H1 (cell line): ENCODE results near the gene CHST11. TPM values are rescaled to one million over a fixed set of nuclear protein-coding genes. Genes with fewer than 3 reads are reported as not detected.
A peak's percentile ranks its signal among the peaks of the same experiment; 100 is the strongest.

Source experiments
- HDAC2 ChIP-seq, 2 experiments: fragments of 300-600 bp in 1 of 2; sonication (generic) in 1 of 2; IDR thresholded peaks; 2 replicates each; pipeline ENCODE4 v1.6.1; 2011 to 2012; ENCODE audit warnings: low read depth in 2 of 2, low read length in 2 of 2, mild to moderate bottlenecking in 2 of 2, moderate library complexity in 2 of 2, borderline replicate concordance in 1 of 2, inconsistent platforms in 1 of 2
- KDM1A ChIP-seq: fragments of 200-600, 300-600 bp; sonication (generic); IDR thresholded peaks from 2 replicates; pipeline ENCODE4 v1.7.1; 2016; ENCODE audit warnings: mild to moderate bottlenecking, low read length, borderline replicate concordance
- polyA plus RNA-seq, 7 experiments: library from polyadenylated mRNA; depleted of rRNA in 3 of 7; stranded (reverse) in 5 of 7; unstranded in 2 of 7; fragments of >200 nt in 5 of 7; fragments of 200-250 nt in 2 of 7; gene quantifications; 1 replicate in 5 of 7; 2 replicates in 1 of 7; 4 replicates in 1 of 7; pipeline versions ENCODE4 v1.2.1 to v1.2.3, GENCODE V29; 2011 to 2013; ENCODE audit warnings: missing spikeins in 2 of 7, mixed read lengths in 2 of 7
- total RNA-seq: library from RNA; stranded (reverse); fragmentation: NEBNext Ultra II Directional; extraction: Animal tissue kit (Norgen Biotek cat#: 25700); gene quantifications from 2 replicates; pipeline ENCODE4 v1.2.1, GENCODE V29; 2021
- TF ChIP-seq, protein P1 (sequence below): fragments of 300-600 bp; sonication (generic); IDR thresholded peaks from 2 replicates; pipeline ENCODE4 v1.7.1; 2012; ENCODE audit warnings: low read length, moderate library complexity, mild to moderate bottlenecking, inconsistent platforms; ENCODE audit not compliant: insufficient replicate concordance

Gene CHST11
- total and polyA plus RNA-seq, 2 of the 8 experiments (the other 6 are each of a cell fraction or from before 2014, with no cell fraction given) = 14.4 to 20.8 TPM

DNA sequence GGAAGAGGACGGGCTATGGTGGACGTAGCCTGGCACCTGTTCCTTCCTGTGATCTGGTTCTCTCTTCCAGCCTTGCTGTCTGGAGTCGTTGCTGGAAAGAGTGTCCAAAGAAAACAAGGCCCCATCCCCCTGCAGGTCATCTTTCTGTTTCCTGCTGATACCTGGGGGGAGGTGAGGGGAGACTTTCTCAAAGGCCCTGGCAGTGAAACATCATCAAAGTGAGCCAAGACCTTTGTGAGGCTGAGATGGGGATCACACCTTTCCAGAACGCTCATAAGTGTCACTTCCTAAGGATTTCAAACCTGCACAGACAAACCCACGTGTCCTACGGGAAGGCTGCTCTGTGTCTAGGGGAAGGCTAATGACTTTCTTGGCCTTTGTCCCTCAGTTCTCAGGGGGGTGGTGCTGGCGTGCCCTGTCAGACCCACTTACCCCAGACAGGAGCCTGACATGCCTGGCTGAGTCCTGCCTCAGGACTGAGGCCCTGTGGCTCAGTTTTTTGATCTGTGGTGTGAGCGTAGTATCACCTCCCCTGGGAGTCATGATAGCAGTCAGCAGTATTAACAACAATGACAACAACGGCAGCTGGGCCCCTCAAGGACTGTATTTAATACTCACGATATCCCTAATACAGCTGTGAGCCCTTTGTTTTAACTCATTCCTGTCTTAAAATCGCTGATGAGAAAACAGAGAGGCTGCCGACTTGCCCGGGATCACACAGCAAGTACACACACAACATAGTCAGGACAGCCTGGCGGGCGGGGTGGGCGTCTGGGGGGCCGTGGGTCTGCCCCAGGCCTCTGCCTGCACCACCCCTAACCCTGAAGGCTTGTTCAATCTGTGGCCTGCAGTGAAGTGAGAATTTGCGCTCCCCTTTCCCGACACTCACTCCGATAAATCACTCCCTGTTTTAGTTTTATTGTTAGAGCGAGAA lies 266.1 kb downstream of the CHST11 start (continued):
- TF ChIP-seq, protein P1, sequence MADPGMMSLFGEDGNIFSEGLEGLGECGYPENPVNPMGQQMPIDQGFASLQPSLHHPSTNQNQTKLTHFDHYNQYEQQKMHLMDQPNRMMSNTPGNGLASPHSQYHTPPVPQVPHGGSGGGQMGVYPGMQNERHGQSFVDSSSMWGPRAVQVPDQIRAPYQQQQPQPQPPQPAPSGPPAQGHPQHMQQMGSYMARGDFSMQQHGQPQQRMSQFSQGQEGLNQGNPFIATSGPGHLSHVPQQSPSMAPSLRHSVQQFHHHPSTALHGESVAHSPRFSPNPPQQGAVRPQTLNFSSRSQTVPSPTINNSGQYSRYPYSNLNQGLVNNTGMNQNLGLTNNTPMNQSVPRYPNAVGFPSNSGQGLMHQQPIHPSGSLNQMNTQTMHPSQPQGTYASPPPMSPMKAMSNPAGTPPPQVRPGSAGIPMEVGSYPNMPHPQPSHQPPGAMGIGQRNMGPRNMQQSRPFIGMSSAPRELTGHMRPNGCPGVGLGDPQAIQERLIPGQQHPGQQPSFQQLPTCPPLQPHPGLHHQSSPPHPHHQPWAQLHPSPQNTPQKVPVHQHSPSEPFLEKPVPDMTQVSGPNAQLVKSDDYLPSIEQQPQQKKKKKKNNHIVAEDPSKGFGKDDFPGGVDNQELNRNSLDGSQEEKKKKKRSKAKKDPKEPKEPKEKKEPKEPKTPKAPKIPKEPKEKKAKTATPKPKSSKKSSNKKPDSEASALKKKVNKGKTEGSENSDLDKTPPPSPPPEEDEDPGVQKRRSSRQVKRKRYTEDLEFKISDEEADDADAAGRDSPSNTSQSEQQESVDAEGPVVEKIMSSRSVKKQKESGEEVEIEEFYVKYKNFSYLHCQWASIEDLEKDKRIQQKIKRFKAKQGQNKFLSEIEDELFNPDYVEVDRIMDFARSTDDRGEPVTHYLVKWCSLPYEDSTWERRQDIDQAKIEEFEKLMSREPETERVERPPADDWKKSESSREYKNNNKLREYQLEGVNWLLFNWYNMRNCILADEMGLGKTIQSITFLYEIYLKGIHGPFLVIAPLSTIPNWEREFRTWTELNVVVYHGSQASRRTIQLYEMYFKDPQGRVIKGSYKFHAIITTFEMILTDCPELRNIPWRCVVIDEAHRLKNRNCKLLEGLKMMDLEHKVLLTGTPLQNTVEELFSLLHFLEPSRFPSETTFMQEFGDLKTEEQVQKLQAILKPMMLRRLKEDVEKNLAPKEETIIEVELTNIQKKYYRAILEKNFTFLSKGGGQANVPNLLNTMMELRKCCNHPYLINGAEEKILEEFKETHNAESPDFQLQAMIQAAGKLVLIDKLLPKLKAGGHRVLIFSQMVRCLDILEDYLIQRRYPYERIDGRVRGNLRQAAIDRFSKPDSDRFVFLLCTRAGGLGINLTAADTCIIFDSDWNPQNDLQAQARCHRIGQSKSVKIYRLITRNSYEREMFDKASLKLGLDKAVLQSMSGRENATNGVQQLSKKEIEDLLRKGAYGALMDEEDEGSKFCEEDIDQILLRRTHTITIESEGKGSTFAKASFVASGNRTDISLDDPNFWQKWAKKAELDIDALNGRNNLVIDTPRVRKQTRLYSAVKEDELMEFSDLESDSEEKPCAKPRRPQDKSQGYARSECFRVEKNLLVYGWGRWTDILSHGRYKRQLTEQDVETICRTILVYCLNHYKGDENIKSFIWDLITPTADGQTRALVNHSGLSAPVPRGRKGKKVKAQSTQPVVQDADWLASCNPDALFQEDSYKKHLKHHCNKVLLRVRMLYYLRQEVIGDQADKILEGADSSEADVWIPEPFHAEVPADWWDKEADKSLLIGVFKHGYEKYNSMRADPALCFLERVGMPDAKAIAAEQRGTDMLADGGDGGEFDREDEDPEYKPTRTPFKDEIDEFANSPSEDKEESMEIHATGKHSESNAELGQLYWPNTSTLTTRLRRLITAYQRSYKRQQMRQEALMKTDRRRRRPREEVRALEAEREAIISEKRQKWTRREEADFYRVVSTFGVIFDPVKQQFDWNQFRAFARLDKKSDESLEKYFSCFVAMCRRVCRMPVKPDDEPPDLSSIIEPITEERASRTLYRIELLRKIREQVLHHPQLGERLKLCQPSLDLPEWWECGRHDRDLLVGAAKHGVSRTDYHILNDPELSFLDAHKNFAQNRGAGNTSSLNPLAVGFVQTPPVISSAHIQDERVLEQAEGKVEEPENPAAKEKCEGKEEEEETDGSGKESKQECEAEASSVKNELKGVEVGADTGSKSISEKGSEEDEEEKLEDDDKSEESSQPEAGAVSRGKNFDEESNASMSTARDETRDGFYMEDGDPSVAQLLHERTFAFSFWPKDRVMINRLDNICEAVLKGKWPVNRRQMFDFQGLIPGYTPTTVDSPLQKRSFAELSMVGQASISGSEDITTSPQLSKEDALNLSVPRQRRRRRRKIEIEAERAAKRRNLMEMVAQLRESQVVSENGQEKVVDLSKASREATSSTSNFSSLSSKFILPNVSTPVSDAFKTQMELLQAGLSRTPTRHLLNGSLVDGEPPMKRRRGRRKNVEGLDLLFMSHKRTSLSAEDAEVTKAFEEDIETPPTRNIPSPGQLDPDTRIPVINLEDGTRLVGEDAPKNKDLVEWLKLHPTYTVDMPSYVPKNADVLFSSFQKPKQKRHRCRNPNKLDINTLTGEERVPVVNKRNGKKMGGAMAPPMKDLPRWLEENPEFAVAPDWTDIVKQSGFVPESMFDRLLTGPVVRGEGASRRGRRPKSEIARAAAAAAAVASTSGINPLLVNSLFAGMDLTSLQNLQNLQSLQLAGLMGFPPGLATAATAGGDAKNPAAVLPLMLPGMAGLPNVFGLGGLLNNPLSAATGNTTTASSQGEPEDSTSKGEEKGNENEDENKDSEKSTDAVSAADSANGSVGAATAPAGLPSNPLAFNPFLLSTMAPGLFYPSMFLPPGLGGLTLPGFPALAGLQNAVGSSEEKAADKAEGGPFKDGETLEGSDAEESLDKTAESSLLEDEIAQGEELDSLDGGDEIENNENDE = no peak
- TF ChIP-seq HDAC2 (IDR thresholded peaks at IDR 0.05; ENCODE audit: borderline replicate concordance in 1 of 2, low read depth in 2 of 2, low read length in 2 of 2) (0 out of 4 replicates have a peak, but pooled peaks of 1 of the 2 experiments have one; percentile 41), KDM1A (peak; percentile 84; the same call in 1 of the 2 replicates)
